Gastroesophageal sphincter (tissue), 3 donors: ENCODE data around the gene HERC4.

Experiments
- POLR2A ChIP-seq, 2 donors: fragments of 450-650 bp; IDR thresholded peaks; one replicate each; pipeline ENCODE4 v1.6.1; 2017; ENCODE audit warnings: antibody characterized with exemption in 2 of 2, mild to moderate bottlenecking in 2 of 2, moderate library complexity in 1 of 2
- POLR2AphosphoS5 ChIP-seq: sonication (generic); formaldehyde crosslinking; IDR thresholded peaks from one replicate; pipeline ENCODE4 v1.6.1; 2017; ENCODE audit warnings: antibody characterized with exemption
- TF ChIP-seq, protein P1 (sequence below), 4 experiments: fragments of 200-600 bp in 2 of 4; fragments of 450-650 bp in 2 of 4; sonication (generic) in 1 of 4; IDR thresholded peaks; one replicate each; pipeline ENCODE4 v1.5.1; 2017 to 2019; ENCODE audit warnings: antibody characterized with exemption in 4 of 4, mild to moderate bottlenecking in 2 of 4, moderate library complexity in 2 of 4

- TF ChIP-seq POLR2A (IDR thresholded peaks at IDR 0.05) (no peak), POLR2AphosphoS5 (no peak)
- TF ChIP-seq, protein P1, sequence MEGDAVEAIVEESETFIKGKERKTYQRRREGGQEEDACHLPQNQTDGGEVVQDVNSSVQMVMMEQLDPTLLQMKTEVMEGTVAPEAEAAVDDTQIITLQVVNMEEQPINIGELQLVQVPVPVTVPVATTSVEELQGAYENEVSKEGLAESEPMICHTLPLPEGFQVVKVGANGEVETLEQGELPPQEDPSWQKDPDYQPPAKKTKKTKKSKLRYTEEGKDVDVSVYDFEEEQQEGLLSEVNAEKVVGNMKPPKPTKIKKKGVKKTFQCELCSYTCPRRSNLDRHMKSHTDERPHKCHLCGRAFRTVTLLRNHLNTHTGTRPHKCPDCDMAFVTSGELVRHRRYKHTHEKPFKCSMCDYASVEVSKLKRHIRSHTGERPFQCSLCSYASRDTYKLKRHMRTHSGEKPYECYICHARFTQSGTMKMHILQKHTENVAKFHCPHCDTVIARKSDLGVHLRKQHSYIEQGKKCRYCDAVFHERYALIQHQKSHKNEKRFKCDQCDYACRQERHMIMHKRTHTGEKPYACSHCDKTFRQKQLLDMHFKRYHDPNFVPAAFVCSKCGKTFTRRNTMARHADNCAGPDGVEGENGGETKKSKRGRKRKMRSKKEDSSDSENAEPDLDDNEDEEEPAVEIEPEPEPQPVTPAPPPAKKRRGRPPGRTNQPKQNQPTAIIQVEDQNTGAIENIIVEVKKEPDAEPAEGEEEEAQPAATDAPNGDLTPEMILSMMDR (IDR thresholded peaks at IDR 0.05) = peak in 3 of 4 experiments; percentile 39 to 54 (median 48)
These were observed 7.8 kb upstream of the HERC4 start for GRCh38 chr10:68082872-68083271.
